IPS DF 6.9 (cell line): ENCODE results near the gene INPP5A.

Experiments
- DNase-seq: peaks from one replicate; pipeline ENCODE4 v3.0.0-alpha.2; 2013; ENCODE audit warnings: low read depth, low spot score
- H3K27ac ChIP-seq: one replicate; pipeline ENCODE4 v1.5.1; 2013; ENCODE audit warnings: low read length, control low read depth
- H3K27me3 ChIP-seq: 2 replicates; pipeline ENCODE4 v1.6.1; 2013; ENCODE audit warnings: mild to moderate bottlenecking, low read length; ENCODE audit not compliant: control insufficient read depth, insufficient read depth
- H3K36me3 ChIP-seq: 2 replicates; pipeline ENCODE4 v1.6.1; 2013; ENCODE audit warnings: low read length; ENCODE audit not compliant: control insufficient read depth, insufficient read depth
- H3K4me1 ChIP-seq: 2 replicates; pipeline ENCODE4 v1.6.1; 2013; ENCODE audit warnings: low read length; ENCODE audit not compliant: control insufficient read depth, insufficient read depth
- H3K4me3 ChIP-seq: 2 replicates; pipeline ENCODE4 v1.5.1; 2013; ENCODE audit warnings: mild to moderate bottlenecking, low read length
- H3K9me3 ChIP-seq: 2 replicates; pipeline ENCODE4 v1.6.1; 2013; ENCODE audit warnings: low read length, inconsistent platforms; ENCODE audit not compliant: control insufficient read depth, insufficient read depth
- WGBS: extraction: QIAGEN DNeasy Blood & Tissue Kit; methylation state at CpG from one replicate; pipeline ENCODE4 v1.1.7; 2013; ENCODE audit warnings: mixed read lengths, missing lambda C conversion rate; ENCODE audit not compliant: insufficient read length, insufficient coverage; 5-methylcytosine and 5-hydroxymethylcytosine counted together

INPP5A gene

GRCh38 chr10:132725202-132725601, 187.6 kb downstream of the INPP5A start:
- no peak for DNase-seq
- no peaks in the 10 kb centered on the region for H3K9me3 ChIP-seq
- H3K27ac ChIP-seq: no peak overlapping the region
- WGBS: no CpG with 5 or more reads among the region's 16 CpGs
- no peaks in the 10 kb centered on the region for H3K27me3 ChIP-seq
- no peak overlapping the region for H3K4me3 ChIP-seq
- H3K4me1 ChIP-seq: 0 out of 2 replicates have a peak, but pooled peaks cover 1% of the 10 kb centered on the region
- H3K36me3 ChIP-seq: no peaks in the 10 kb centered on the region

GRCh38 chr10:132726194-132726593, 188.6 kb downstream of the INPP5A start:
- no CpG with 5 or more reads among the region's 21 CpGs for WGBS
- no peaks in the 10 kb centered on the region for H3K36me3 ChIP-seq
- no peak for DNase-seq
- H3K27me3 ChIP-seq: no peaks in the 10 kb centered on the region
- H3K27ac ChIP-seq: no peak overlapping the region
- H3K9me3 ChIP-seq: no peaks in the 10 kb centered on the region
- H3K4me1 ChIP-seq: 0 out of 2 replicates have a peak, but pooled peaks cover 1% of the 10 kb centered on the region
- H3K4me3 ChIP-seq: no peak overlapping the region

GRCh38 chr10:132726951-132727350, 189.4 kb downstream of the INPP5A start:
- Histone ChIP-seq H3K27me3 (no peaks in the 10 kb centered on the region), H3K9me3 (no peaks in the 10 kb centered on the region), H3K36me3 (no peaks in the 10 kb centered on the region), H3K4me3 (no peak overlapping the region), H3K27ac (no peak overlapping the region), H3K4me1 (0 out of 2 replicates have a peak, but pooled peaks cover 1% of the 10 kb centered on the region)
- DNase-seq: no peak
- WGBS: no CpG with 5 or more reads among the region's 19 CpGs

- no peak overlapping the region for H3K4me3 ChIP-seq
- no peak overlapping the region for H3K27ac ChIP-seq
- 0 out of 2 replicates have a peak, but pooled peaks cover 1% of the 10 kb centered on the region for H3K4me1 ChIP-seq
- WGBS: no CpG with 5 or more reads among the region's 13 CpGs
- no peaks in the 10 kb centered on the region for H3K36me3 ChIP-seq
- H3K27me3 ChIP-seq: no peaks in the 10 kb centered on the region
- no peak for DNase-seq
- H3K9me3 ChIP-seq: no peaks in the 10 kb centered on the region
Observed at GRCh38 chr10:132727411-132727810, 189.8 kb downstream of the INPP5A start.

- no peaks in the 10 kb centered on the region for H3K9me3 ChIP-seq
- no peaks in the 10 kb centered on the region for H3K36me3 ChIP-seq
- no CpG with 5 or more reads among the region's 19 CpGs for WGBS
- H3K27me3 ChIP-seq: no peaks in the 10 kb centered on the region
- no peak for DNase-seq
- no peak overlapping the region for H3K4me3 ChIP-seq
- no peak overlapping the region for H3K27ac ChIP-seq
- no peaks in the 10 kb centered on the region for H3K4me1 ChIP-seq
Observed at GRCh38 chr10:132728321-132728720, 190.7 kb downstream of the INPP5A start.

- H3K27ac ChIP-seq: no peak overlapping the region
- no peak for DNase-seq
- no peaks in the 10 kb centered on the region for H3K36me3 ChIP-seq
- H3K4me3 ChIP-seq: no peak overlapping the region
- WGBS: no CpG with 5 or more reads among the region's 22 CpGs
- H3K9me3 ChIP-seq: no peaks in the 10 kb centered on the region
- H3K4me1 ChIP-seq: no peaks in the 10 kb centered on the region
- H3K27me3 ChIP-seq: no peaks in the 10 kb centered on the region
Observed at GRCh38 chr10:132728741-132729140, 191.2 kb downstream of the INPP5A start.

- Histone ChIP-seq H3K27me3 (no peaks in the 10 kb centered on the region), H3K9me3 (no peaks in the 10 kb centered on the region), H3K27ac (no peak overlapping the region), H3K4me1 (no peaks in the 10 kb centered on the region), H3K36me3 (no peaks in the 10 kb centered on the region), H3K4me3 (no peak overlapping the region)
- DNase-seq: no peak
- WGBS: no CpG with 5 or more reads among the region's 29 CpGs
Observed at GRCh38 chr10:132729810-132730572, 192.4 kb downstream of the INPP5A start.

GRCh38 chr10:132730573-132730953, 193.0 kb downstream of the INPP5A start:
- Histone ChIP-seq H3K27me3 (no peaks in the 10 kb centered on the region), H3K4me1 (no peaks in the 10 kb centered on the region), H3K27ac (no peak overlapping the region), H3K36me3 (no peaks in the 10 kb centered on the region), H3K4me3 (no peak overlapping the region), H3K9me3 (no peaks in the 10 kb centered on the region)
- DNase-seq: no peak
- no CpG with 5 or more reads among the region's 15 CpGs for WGBS

- H3K36me3 ChIP-seq: no peaks in the 10 kb centered on the region
- H3K27me3 ChIP-seq: no peaks in the 10 kb centered on the region
- no peaks in the 10 kb centered on the region for H3K9me3 ChIP-seq
- H3K27ac ChIP-seq: no peak overlapping the region
- no peak overlapping the region for H3K4me3 ChIP-seq
- no CpG with 5 or more reads among the region's 20 CpGs for WGBS
- no peaks in the 10 kb centered on the region; the same call in 1 of the 2 replicates for H3K4me1 ChIP-seq
- no peak for DNase-seq
Observed at GRCh38 chr10:132732518-132732917, 194.9 kb downstream of the INPP5A start.

- DNase-seq: no peak
- H3K27ac ChIP-seq: no peak overlapping the region
- H3K36me3 ChIP-seq: no peaks in the 10 kb centered on the region
- no peaks in the 10 kb centered on the region; the same call in 1 of the 2 replicates for H3K4me1 ChIP-seq
- WGBS: no CpG with 5 or more reads among the region's 19 CpGs
- no peaks in the 10 kb centered on the region for H3K9me3 ChIP-seq
- H3K27me3 ChIP-seq: no peaks in the 10 kb centered on the region
- H3K4me3 ChIP-seq: no peak overlapping the region
Observed at GRCh38 chr10:132733926-132734325, 196.3 kb downstream of the INPP5A start.

- DNase-seq: no peak
- H3K4me1 ChIP-seq: no peaks in the 10 kb centered on the region; the same call in 1 of the 2 replicates
- WGBS: no CpG with 5 or more reads among the region's 19 CpGs
Observed at GRCh38 chr10:132735341-132735775, 197.8 kb downstream of the INPP5A start.

More at GRCh38 chr10:132735341-132735775, 197.8 kb downstream of the INPP5A start:
- Histone ChIP-seq H3K9me3 (no peaks in the 10 kb centered on the region), H3K27ac (no peak overlapping the region), H3K36me3 (no peaks in the 10 kb centered on the region), H3K27me3 (no peaks in the 10 kb centered on the region), H3K4me3 (no peak overlapping the region)
